ENCODE data around the gene PRSS36. TPM values are rescaled to one million over a fixed set of nuclear protein-coding genes. Genes with fewer than 3 reads are reported as not detected.
"Not testable (repeated sequence)": the region's sequence is repeated elsewhere in the genome, so short reads cannot be mapped to it uniquely, and the experiment has no call there.

PRSS36 gene
- total RNA-seq, 1 donor from 2014 or later, result 0.07 TPM

GRCh38 chr16:31108035-31108793 is 41.7 kb downstream of the PRSS36 start, which contains the start of gene BCKDK:
Gene BCKDK, plus strand, starts transcription at chr16:31108386. Its CDS starts 838 bp downstream, at chr16:31109224.
- H3K4me1 Mint-ChIP-seq (ENCODE audit: low read depth), result peaks cover 18% of the 10 kb centered on the region
- H3K9me3 Mint-ChIP-seq, result no peaks in the 10 kb centered on the region
- peak within 1 kb of the TSS; percentile 91 for H3K27ac Mint-ChIP-seq
- peaks cover 38% of the 10 kb centered on the region for H3K36me3 Mint-ChIP-seq (ENCODE audit: low read depth)
- DNase-seq (ENCODE audit: low spot score), result peak; percentile 65
- no peaks in the 10 kb centered on the region for H3K27me3 Mint-ChIP-seq (ENCODE audit: low read depth)
- H3K4me3 Mint-ChIP-seq (ENCODE audit: low read depth), result peak within 1 kb of the TSS; percentile 85
- intact Hi-C loops (cut with micrococcal nuclease), result loop anchor here (2.0 to 10.0 kb wide), 6 partner anchors 13 to 767 kb away; partner anchors contain the start of genes ARMC5, SRCAP, VKORC1 and ZNF267

- Mint-ChIP-seq H3K27me3 (ENCODE audit: low read depth) (no peaks in the 10 kb centered on the region), H3K4me1 (ENCODE audit: low read depth) (peaks cover 18% of the 10 kb centered on the region), H3K36me3 (ENCODE audit: low read depth) (peaks cover 34% of the 10 kb centered on the region), H3K27ac (peak overlapping the region; percentile 91), H3K4me3 (ENCODE audit: low read depth) (peak overlapping the region; percentile 85), H3K9me3 (no peaks in the 10 kb centered on the region)
- intact Hi-C loops (cut with micrococcal nuclease), result loop anchor here (5.0 to 10.0 kb wide), 4 partner anchors 35 to 767 kb away; partner anchors contain the start of genes ARMC5, SRCAP, ZNF267 and ZNF646
- no peak for DNase-seq (ENCODE audit: low spot score)
These were observed 42.4 kb downstream of the PRSS36 start for GRCh38 chr16:31107465-31107867.

DNA sequence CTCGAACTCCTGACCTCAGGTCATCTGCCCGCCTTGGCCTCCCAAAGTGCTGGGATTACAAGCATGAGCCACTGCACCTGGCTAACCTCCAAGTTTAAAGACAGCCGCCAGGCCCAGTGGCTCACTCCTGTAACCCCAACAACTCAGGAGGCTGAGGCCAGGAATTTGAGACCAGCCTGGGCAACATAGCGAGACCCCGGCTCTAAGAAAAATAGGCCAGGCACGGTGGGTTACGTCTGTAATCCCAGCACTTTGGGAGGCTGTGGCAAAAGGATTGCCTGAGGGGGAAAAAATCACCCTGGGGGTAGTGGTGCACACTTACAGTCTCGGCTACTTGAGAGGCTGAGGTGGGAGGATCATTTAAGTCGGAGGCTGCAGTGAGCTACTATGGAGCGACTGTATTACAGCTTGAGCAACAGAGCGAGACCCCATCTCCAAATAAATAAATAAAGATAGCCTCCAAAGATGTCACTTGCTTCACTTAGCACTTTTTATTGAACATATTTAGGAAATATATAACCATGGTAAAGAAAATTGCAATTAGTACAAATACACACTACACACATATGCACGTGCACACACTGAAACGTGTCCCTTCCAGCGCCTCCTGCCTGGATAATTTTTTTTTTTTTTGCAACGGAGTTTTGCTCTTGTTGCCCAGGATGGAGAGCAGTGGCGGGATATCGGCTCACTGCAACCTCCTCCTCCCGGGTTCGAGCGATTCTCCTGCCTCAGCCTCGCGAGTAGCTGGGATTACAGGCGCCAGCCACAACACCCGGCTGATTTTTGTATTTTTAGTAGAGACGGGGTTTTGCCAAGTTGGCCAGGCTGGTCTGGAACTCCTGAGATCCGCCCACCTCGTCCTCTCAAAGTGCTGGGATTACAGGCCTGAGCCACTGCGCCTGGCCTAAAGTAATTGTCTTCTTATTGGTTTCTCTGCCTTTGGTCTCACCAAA is 43.1 kb downstream of the PRSS36 start:
- Mint-ChIP-seq H3K4me3 (ENCODE audit: low read depth) (peak overlapping the region; percentile 85), H3K27me3 (ENCODE audit: low read depth) (no peaks in the 10 kb centered on the region), H3K27ac (peak overlapping the region; percentile 91), H3K4me1 (ENCODE audit: low read depth) (peaks cover 18% of the 10 kb centered on the region), H3K9me3 (no peaks in the 10 kb centered on the region), H3K36me3 (ENCODE audit: low read depth) (peaks cover 27% of the 10 kb centered on the region)
- no peak for DNase-seq (ENCODE audit: low spot score)
- intact Hi-C loops (cut with micrococcal nuclease), result loop anchor here (5.0 to 10.0 kb wide), 4 partner anchors 34 to 768 kb away; partner anchors contain the start of genes ARMC5, SRCAP, ZNF267 and ZNF646

- DNase-seq (ENCODE audit: low spot score), result peak; percentile 72
- intact Hi-C loops (cut with micrococcal nuclease), result loop anchor here (5.0 to 10.0 kb wide), 4 partner anchors 33 to 769 kb away; partner anchors contain the start of genes ARMC5, SRCAP, ZNF267 and ZNF646
These were observed 44.1 kb downstream of the PRSS36 start for GRCh38 chr16:31105677-31106213.

GRCh38 chr16:31100876-31101641 is 48.8 kb downstream of the PRSS36 start:
- not testable (repeated sequence) for DNase-seq (ENCODE audit: low spot score); H3K4me3 Mint-ChIP-seq (ENCODE audit: low read depth); H3K27me3 Mint-ChIP-seq (ENCODE audit: low read depth); H3K9me3 Mint-ChIP-seq; H3K4me1 Mint-ChIP-seq (ENCODE audit: low read depth); H3K36me3 Mint-ChIP-seq (ENCODE audit: low read depth); H3K27ac Mint-ChIP-seq
- intact Hi-C loops (cut with micrococcal nuclease), result loop anchor here (10.0 kb wide), 2 partner anchors 406 to 774 kb away; partner anchors contain the start of genes SRCAP and ZNF267

More at GRCh38 chr16:31105677-31106213, 44.1 kb downstream of the PRSS36 start:
- Mint-ChIP-seq H3K9me3 (no peaks in the 10 kb centered on the region), H3K4me1 (ENCODE audit: low read depth) (peaks cover 18% of the 10 kb centered on the region), H3K36me3 (ENCODE audit: low read depth) (peaks cover 17% of the 10 kb centered on the region), H3K27me3 (ENCODE audit: low read depth) (no peaks in the 10 kb centered on the region), H3K4me3 (ENCODE audit: low read depth) (no peak overlapping the region), H3K27ac (peak overlapping the region; percentile 66)

DNA sequence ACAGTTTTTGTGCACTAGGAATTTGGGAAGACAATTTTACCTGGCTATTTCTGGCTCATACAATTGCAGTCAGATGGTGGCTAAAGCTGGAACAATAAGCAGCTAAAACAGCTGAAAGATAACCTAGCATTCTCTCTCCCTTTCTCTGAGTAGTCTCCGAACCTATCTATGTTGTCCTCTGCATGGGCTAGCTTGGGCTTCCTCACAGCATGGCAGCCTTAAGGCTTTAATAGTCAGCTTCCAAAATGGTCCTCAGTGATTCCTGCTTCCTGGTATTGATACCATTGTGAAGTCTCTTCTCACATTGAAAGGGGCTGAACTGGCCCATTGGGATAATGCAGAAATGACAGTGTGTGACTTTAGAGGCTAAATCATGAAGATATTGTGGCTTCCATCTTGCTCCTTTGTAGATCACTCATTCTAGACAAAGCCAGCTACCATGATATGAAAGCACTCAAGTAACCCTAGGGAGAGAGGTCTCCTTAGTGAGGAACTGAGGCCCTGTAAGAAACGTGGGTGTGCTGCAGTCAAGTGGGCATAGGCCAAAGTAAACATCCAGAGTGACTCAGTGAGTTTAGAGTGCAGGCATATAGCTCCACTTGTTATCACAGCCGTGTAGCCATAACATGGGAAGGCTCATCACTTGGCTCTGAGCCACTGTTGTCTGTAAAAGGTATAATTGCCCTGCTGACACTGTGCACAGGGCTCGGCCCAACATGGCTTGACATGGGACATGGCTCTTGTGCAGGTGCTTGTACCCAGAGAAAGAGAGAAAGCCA is 49.8 kb downstream of the PRSS36 start:
- intact Hi-C loops (cut with micrococcal nuclease), result loop anchor here (10.0 kb wide), 2 partner anchors 405 to 775 kb away; partner anchors contain the start of genes SRCAP and ZNF267
- no peak for DNase-seq (ENCODE audit: low spot score)
- H3K4me1 Mint-ChIP-seq (ENCODE audit: low read depth), result peaks cover 7% of the 10 kb centered on the region
- no peaks in the 10 kb centered on the region for H3K9me3 Mint-ChIP-seq
- H3K27me3 Mint-ChIP-seq (ENCODE audit: low read depth), result no peaks in the 10 kb centered on the region
- no peak overlapping the region for H3K27ac Mint-ChIP-seq
- no peaks in the 10 kb centered on the region for H3K36me3 Mint-ChIP-seq (ENCODE audit: low read depth)
- no peak overlapping the region for H3K4me3 Mint-ChIP-seq (ENCODE audit: low read depth)

GRCh38 chr16:31094424-31095120 is 55.3 kb downstream of the PRSS36 start, which contains the start of gene VKORC1:
Gene VKORC1, minus strand, starts transcription at chr16:31094797. Its CDS starts 68 bp downstream, at chr16:31094729.
- peak within 1 kb of the TSS; percentile 83 for H3K27ac Mint-ChIP-seq
- intact Hi-C loops (cut with micrococcal nuclease), result loop anchor here (1.0 to 2.0 kb wide), 6 partner anchors 14 to 171 kb away; partner anchors contain the start of genes BCKDK, FBXL19, HSD3B7 and STX4
- H3K27me3 Mint-ChIP-seq (ENCODE audit: low read depth), result no peaks in the 10 kb centered on the region
- H3K4me3 Mint-ChIP-seq (ENCODE audit: low read depth), result peak within 1 kb of the TSS; percentile 99
- peaks cover 20% of the 10 kb centered on the region for H3K4me1 Mint-ChIP-seq (ENCODE audit: low read depth)
- H3K36me3 Mint-ChIP-seq (ENCODE audit: low read depth), result peaks cover 22% of the 10 kb centered on the region
- H3K9me3 Mint-ChIP-seq, result no peaks in the 10 kb centered on the region
- DNase-seq (ENCODE audit: low spot score), result peak; percentile 85

DNA sequence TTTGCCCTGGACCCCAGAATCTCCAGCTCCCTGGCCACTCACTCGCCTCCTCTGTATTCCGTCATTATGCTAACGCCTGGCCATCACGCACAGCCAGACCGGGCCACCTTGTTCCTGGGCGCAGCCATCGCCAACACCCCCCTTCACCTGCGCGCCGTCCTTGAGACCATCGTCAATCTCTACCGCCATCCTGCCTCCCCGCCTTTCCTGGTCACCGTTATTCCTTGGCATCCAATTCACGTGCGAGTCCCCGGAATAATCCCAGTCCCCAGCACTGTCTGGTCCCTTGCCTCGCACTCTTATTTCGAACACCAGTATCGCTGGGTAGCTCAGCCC is 55.8 kb downstream of the PRSS36 start:
- Mint-ChIP-seq H3K36me3 (ENCODE audit: low read depth) (peaks cover 24% of the 10 kb centered on the region), H3K27me3 (ENCODE audit: low read depth) (no peaks in the 10 kb centered on the region), H3K9me3 (no peaks in the 10 kb centered on the region), H3K27ac (peak overlapping the region; percentile 83), H3K4me3 (ENCODE audit: low read depth) (peak overlapping the region; percentile 99), H3K4me1 (ENCODE audit: low read depth) (peaks cover 20% of the 10 kb centered on the region)
- intact Hi-C loops (cut with micrococcal nuclease), result loop anchor here (1.0 to 2.0 kb wide), 6 partner anchors 15 to 171 kb away; partner anchors contain the start of genes BCKDK, FBXL19, HSD3B7 and STX4
- no peak for DNase-seq (ENCODE audit: low spot score)

DNA sequence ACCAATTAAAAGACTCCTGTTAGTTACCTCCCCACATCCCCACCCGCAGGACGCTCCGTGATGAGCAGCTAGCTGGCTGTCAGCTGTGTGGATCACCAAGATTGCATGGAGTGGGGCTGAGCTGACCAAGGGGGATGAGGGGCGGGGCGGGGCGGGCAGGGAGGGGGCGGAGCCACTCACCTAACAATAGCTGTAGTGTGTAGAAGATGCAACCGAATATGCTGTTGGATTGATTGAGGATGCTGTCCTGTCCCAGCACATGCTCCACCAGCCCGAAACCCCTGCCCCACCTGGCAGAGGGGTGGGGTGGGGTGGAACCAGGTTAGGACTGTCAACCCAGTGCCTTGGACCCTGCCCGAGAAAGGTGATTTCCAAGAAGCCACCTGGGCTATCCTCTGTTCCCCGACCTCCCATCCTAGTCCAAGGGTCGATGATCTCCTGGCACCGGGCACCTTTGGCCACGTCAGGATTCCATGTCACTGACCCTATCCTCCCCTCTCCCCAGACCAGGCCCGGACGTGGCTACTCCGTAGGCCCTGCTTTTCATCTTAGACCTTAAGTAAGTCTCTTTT is 56.6 kb downstream of the PRSS36 start:
- intact Hi-C loops (cut with micrococcal nuclease), result no loop called here
- H3K27ac Mint-ChIP-seq, result no peak overlapping the region

DNA sequence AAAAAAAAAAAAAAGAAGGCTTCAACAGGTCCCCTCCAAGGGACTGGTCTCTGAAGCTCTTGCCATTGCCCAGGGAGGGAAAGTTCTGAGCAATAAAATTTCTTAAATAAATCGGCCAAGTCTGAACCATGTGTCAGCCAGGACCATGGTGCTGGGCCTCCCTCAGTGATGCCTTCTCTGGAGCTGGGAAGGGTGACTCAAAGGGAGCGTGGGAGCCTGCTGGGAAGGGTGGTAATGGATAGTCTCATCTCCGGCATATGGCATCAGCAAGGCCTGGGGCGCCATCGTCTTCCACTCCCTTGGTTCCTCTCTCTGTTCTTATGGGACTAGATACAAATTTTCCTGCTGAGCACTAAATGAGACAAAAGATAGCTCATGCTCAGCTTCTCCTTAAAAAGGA is 57.5 kb downstream of the PRSS36 start:
- Mint-ChIP-seq H3K27ac (no peak overlapping the region), H3K4me3 (ENCODE audit: low read depth) (peak overlapping the region; percentile 54), H3K4me1 (ENCODE audit: low read depth) (peaks cover 20% of the 10 kb centered on the region), H3K27me3 (ENCODE audit: low read depth) (no peaks in the 10 kb centered on the region), H3K36me3 (ENCODE audit: low read depth) (peaks cover 24% of the 10 kb centered on the region), H3K9me3 (no peaks in the 10 kb centered on the region)
- DNase-seq (ENCODE audit: low spot score), result no peak
- intact Hi-C loops (cut with micrococcal nuclease), result no loop called here

More for the DNA sequence above, 56.6 kb downstream of the PRSS36 start:
- H3K27me3 Mint-ChIP-seq (ENCODE audit: low read depth), result no peaks in the 10 kb centered on the region
- H3K9me3 Mint-ChIP-seq, result no peaks in the 10 kb centered on the region
- peak overlapping the region; percentile 99 for H3K4me3 Mint-ChIP-seq (ENCODE audit: low read depth)
- H3K4me1 Mint-ChIP-seq (ENCODE audit: low read depth), result peaks cover 20% of the 10 kb centered on the region
- no peak for DNase-seq (ENCODE audit: low spot score)
- peaks cover 24% of the 10 kb centered on the region for H3K36me3 Mint-ChIP-seq (ENCODE audit: low read depth)

Measured in activated T-helper 2 cell treated with anti-CD3 and anti-CD28 coated beads, Interferon-gamma antibody, Interleukin-2, Interleukin-4, amounts not matched to agents 10 μg/mL and 5 μg/mL and 100 μg/mL, durations not matched to agents 14 hours and 24 hours and 36 hours (primary cell).